D341Med (cell line): Measurements from ENCODE around the gene CFAP73.

Experiments
- DNase-seq: peaks from one replicate; pipeline ENCODE4 v3.0.0; 2012; ENCODE audit warnings: low spot score

Gene CFAP73

DNA sequence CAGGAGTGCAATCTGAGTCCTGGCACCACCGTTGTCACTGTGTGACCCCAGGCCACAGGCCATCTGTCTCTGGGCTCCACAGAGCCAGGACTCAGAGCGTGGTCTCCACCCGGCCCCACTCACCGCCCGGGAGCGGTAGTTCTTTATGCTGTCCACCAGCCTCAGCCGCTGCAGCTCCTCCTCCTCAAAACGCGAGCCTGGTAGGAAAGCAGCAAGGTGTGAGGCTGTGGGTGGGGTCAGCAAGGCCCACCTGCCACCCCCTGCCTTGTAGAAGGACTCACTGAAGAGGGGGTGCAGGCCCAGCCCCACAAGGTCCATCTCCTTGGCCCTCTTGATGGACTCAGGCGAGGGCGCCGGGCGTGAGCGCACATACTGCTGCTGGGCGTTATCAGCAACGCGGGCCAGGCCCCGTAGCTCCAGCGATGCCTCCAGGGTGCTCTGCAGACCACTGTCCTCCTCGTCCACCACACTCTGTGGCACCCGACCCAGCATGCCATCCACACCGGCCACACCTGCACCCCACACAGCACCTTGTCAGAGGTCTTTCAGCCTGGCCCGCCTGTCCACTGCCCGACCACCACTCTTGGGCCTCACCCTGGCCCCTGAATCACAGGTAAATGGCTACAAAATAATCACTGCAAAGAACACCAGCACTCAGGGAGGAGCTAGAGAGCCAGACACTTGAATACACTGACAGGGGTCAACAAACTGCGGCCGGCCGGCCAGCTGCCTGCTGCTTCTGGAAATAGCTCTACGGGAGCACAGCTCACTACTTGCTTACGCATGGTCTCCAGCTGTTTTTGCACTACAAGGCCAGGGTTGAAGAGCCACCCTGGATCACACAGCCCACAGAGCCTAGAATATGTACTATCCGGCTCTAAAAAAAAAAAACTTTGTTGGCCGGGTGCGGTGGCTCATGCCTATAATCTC, 16.3 kb downstream of the CFAP73 start:
- no peak for DNase-seq

DNA sequence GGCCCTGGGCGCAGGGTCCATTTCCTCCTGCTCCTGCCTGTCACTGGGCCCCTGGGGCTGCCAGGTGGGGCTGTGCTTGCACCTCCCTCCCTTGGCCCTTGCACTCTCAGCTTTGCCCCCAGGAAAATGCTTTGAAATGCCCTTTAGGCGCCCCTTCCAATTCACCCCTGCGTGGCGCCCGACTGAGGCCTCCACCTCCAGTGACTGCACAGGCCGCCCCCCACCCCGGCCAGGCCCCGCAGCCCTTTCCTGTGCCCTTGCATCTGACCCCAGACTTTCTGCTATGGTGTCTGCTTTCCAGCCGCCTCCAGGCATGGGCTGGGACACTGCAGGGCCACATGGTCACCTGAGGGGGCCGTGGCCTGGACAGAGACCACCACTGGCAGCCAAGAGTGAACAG, 18.3 kb downstream of the CFAP73 start:
- no peak for DNase-seq

DNA sequence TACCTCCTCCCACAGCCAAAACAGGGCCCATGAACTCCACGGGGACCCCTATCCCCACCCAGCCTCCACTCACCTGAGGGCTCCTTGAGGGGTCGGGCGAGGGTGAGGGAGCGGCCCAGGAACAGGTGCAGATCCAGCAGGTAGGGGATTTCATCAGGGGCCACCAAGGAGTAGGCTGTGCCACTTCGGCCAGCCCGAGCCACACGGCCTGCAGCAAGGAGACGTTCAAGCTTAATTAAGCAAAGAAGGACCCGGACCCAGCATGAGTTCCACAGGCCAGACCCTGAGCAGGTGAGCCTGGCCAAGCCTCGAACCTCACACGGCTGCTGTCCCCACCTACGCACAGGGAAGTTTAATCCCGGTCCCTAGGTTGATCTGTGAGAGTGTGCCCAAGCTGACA, 20.2 kb downstream of the CFAP73 start:
- no peak for DNase-seq

DNA sequence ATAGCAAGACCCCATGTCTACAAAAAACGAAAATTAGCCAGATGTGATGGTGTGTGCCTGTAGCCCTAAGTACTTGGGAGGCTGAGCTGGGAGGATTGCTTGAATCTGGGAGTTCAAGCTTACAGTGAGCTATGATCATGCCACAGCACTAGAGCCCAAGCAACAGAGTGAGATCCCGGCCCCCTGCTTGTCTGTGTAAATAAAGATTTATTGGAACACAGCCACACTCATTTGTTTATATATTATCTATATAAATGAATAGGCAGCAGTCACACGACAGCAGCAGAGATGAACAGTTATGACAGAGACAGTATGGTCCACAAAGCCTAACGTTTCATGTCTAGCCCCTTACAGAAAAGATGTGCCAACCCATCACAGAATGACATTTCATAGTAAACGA, 20.9 kb downstream of the CFAP73 start:
- DNase-seq, result no peak

DNA sequence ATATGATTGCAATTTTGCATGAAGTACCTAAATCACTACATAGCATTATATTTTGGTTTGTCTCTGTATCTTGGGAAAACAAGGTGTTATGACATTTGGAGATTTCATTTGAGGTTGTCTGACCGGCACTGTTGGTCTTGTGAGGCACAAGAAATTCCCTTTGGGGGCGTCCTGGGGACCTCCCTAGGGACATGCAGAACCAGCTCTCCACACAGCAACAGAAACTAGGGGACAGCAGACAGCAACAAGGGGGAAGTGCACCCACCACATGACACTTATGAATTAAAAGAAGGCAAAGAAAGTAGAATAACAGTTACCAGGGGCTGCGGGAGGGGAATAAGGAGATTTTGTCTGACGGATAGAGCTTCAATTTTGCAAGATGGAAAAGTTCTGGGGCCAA, 21.4 kb downstream of the CFAP73 start:
- DNase-seq, result no peak

DNA sequence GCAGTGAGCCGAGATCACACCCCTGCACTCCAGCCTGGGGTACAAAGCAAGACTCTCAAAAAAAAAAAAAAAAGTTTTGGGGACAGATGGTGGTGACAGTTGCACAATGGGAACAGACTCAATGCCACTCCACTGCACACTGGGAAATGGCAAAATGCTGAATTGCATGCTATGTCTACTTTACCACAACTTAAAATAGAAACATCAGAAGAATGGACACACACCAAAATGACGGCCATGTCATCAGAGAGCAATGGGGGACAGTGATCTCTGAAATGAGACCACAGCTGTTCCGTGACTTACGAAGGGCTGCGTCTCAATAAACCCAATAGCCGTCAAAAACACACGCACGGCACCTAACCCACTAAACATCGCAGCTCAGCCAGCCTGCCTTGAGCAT, 22.0 kb downstream of the CFAP73 start:
- no peak for DNase-seq

DNA sequence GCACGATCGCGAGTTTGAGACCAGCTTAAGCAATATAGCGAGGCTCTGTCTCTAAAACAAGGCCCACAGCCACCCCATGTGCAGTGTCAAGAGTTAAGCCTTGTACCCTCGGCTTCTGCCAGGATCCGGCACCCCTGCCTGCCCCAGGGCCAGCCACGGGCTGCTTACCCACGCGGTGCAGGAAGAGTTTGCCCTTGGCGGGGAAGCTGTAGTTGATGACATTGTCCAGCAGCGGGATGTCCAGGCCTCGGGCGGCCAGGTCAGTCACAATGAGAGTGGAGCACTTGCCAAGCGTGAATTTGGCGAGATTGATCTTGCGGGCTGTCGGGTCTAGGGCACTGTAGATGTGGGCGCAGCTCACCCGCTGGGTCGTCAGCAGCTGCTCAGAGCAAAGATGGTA, 22.7 kb downstream of the CFAP73 start:
- DNase-seq, result no peak

DNA sequence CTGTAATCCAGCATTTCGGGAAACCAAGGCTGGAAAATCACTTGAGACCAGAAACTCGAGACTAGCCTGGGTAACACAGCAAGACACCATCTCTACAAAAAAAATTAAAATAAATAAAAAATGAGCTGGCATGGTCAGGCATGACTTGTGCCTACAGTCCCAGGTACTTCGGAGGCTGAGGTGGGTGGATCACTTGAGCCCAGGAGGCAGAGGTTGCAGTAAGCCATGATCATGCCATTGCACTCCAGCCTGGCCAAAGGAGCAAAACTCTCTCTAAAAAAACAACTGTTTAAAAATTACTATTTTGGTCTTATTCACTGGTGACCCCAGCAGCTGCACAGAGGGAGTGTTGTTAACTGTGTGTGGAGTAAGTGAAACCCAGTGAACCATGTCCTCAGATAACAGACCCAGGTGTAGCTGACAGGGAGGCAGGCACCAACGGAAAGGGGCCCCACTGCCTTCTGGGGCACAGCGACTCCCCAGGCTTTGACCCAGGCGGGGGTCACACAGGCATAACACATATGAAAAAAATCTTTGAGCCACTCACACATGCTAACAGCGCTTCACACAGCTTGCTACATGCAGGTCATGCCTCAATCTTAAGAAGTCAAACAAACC, 23.7 kb downstream of the CFAP73 start:
- DNase-seq, result no peak

DNA sequence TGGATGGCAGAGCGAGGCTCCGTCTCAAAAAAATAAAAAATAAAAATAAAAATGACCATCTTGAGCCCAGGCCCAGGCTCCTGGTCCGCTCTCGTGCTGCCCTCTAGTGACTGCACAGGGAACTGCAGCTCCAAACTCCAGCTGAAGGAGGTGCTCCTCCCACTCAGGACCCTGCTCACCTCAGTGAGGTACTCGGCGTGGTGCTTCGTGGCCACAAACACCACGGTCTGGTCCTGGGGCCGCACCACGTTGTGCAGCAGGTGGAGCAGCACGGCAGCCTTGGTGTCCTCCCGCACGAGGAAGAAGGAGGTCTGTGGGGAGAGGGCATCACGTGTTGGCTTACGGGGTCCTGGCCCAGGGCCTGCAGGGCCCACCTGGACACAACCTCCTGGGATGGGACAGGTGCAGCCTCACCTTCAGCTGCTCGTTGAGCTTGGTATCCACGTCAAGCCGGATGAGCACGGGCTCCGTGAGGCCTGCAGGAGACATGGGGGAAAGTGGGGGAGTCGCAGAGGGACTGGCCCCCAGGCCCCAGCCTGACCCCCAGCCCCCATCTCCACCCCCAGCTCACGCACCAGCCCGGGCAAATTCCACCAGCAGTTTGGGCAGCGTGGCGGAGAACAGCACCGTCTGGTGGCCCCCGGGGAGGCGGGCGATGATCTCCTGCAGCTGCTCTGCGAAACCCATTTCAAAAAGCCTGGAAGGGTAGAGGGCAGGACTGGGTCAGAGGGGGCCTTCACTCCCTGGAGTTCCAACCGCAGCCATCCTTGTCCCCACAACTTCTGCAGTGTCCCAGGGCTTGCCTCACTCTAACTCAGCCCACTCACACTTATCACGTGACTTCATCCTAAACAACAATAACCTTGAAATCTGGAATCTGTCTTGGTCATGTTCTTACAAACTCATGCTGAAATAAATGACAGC, 25.2 kb downstream of the CFAP73 start:
- peak; percentile 87 for DNase-seq

DNA sequence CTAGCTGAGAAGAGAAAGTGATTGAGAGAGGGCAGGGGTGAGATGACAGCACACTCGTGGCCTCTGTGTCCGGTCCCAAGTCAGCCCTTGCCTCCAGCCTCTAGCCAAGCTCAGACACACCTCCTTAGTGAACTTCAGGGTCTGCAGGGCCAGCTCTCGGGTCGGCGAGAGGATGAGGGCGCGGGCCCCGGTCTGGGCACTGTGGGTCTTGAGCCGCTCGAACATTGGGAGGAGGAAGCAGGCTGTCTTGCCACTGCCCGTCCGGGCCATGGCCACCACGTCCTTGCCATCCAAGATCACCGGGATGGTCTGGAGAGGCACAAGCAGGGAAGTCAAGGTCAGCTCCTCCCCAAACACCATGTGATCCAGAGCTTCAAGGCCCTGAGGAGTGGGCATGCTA, 29.5 kb downstream of the CFAP73 start:
- DNase-seq, result no peak

DNA sequence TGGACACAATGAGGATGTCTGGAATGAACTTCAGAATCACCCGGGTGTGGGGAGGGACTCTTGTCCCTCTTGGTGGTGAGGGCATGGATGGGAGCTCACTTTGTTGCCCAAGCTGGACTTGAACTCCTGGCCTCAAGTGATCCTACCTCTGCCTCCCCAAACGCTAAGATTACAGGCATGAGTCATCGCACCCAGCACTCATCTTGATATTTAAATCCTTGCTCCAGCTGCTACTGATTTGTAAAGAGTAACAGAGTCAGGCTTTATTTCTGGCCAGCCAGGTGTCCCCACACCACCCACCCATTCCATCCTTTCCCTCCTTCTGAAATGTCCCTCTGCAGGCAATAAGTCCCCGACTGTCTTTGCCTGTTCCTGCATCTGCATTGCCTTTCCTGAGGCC, 30.8 kb downstream of the CFAP73 start:
- no peak for DNase-seq

DNA sequence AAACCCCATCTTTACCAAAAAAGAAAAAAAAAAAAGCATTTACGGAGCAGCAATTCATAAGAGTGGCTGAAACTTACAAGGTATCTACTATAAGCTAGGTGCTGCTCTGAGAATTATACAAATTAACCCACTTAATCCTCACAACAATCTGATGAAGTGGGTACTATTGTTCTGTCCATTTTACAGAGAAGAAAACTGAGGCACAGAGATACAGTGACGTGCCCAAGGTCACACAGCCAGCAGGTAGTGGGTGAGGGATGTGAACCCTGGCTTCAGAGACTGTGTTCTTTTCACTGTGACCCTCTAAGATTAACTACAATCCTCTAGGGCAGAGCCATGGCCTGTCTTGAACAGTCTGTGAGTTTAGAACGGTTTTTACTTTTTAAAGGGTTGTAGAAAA, 32.5 kb downstream of the CFAP73 start:
- no peak for DNase-seq

DNA sequence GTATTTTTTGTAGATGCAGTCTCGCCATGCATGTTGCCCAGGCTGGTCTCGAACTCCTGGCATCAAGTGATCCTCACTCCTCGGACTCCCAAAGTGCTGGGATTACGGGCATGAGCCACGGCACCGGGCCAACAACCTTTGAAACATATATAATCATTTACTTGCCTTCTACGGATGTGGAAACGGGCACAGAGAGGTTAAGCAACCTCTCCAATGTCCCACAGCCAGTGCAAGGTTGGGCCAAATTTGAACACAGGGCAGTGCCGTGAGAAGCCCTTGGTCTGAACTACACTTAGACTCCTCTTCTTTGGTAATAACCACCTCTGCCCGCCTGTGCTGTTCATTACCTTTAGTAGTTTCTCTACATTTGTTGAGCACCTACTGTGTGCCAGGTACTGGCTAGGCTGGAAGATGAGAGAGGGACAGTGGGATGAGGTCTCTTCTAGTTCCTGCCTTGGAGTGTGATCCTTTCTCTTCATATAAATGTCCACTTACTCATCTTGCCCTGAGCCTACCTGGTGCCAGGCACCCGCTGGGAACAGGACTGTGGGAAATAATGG, 33.6 kb downstream of the CFAP73 start:
- DNase-seq, result no peak

DNA sequence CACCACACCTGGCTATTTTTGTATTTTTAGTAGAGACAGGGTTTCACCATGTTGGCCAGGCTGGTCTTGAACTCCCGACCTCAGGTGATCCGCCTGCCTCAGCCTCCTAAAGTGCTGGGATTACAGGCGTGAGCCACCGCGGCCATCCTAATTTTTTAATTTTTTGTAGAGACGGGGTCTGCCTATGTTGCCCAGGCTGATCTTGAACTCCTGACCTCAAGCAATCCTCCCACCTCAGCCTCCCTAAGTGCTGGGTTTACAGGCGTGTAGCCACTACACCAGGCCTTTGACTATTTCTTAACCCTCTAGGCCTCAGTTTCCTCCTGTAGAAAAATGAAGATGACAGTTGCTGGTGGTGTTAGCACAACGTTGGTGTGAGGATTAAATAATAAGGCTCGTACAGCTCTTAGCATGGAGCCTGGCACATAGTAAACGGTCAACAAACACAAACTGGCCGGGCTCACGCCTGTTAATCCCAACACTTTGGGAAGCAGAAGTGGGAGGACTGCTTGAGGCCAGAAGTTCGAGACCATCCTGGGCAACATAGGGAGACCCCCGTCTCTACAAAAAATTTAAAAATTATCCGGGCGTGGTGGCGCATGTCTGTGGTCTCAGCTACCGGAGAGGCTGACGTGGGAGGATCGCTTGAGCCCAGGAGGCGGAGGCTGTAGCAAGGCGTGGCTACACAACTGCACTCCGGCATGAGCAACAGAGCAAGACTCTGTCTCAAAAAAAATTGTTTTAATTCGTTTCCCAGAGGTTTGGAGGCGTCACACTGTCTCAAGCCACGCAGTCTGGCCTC, 34.8 kb downstream of the CFAP73 start:
- DNase-seq, result no peak

DNA sequence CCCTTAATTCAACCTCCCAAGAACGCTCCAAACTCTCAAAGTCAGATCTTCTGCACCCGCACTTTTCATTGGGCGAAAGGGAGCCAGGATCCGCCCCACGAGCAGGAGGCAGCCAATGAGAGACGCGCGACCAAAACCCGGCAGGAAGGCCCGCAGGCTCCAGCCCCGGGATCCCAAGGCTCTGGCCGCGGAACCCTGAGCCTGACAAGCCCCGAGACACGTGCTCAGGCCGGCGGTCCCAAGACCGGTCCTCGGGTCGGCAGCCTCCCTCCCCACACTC, 35.3 kb downstream of the CFAP73 start:
- peak; percentile 95 for DNase-seq

DNA sequence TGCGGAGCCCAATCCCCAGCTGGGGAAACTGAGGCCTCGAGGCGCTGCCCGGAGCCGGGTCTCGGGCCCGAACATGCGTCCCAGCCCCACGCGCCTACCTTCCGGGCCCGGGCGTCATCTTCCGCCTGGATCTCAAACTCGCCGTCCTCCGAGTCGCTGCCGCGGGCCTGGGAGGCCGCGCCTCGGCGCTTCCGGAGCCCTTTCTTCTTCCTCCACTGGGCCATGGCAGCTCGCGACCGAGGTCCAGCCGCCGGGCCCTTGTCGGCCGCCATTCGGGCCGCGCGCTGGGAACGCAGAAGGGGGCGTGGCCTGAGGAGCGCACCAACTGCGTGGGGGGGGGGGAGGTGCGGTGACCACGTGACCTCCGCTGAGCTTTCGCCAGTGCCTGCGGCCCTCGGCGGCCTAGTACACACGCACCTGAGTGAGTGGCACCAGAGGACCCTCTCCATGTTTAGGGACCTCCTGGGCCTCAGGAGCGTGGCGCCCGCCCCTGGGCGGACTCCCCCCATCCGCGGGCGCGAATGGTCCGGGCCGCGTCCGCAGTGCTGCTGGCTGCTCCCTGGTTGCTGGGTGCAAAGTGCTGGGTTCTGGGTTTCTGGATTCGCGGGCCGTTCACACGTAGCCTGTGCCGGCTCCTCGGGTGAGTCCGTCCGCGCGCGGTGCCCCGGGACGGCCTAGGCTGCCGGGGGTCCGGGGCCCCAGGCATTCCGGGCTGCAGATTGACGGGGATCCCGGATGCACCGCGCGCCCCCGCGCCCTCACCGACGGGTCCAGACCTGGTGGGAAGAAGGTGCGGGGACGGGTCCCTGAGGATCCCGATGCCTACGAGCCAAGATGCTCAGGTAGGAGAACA, 35.9 kb downstream of the CFAP73 start, which contains the start of the genes DDX54 and RITA1:
DDX54 (minus strand) TSS at position 299 of the 853 bp plus-strand sequence; CDS start at position 272, 27 bp downstream.
RITA1 (plus strand) TSS at position 542 of the 853 bp plus-strand sequence. CDS start 1,026 bp downstream, outside the sequence.
- peak; percentile 91 for DNase-seq

DNA sequence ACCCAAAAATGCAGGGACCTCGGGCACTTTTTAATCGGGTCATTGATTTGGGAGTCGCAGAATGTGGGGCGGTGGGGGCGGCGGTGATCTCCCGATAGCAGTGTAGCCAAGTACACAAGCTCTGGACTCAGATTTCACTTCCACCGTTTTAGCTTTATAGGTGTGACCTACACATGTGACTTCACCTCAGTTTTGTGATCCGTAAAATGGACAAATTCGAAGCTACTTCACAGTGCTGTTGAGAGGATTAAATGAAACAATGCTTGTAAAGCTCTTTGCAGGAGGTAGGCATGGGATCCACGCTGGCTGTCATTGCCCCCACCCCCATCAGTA, 36.5 kb downstream of the CFAP73 start:
- DNase-seq, result peak; percentile 19

DNA sequence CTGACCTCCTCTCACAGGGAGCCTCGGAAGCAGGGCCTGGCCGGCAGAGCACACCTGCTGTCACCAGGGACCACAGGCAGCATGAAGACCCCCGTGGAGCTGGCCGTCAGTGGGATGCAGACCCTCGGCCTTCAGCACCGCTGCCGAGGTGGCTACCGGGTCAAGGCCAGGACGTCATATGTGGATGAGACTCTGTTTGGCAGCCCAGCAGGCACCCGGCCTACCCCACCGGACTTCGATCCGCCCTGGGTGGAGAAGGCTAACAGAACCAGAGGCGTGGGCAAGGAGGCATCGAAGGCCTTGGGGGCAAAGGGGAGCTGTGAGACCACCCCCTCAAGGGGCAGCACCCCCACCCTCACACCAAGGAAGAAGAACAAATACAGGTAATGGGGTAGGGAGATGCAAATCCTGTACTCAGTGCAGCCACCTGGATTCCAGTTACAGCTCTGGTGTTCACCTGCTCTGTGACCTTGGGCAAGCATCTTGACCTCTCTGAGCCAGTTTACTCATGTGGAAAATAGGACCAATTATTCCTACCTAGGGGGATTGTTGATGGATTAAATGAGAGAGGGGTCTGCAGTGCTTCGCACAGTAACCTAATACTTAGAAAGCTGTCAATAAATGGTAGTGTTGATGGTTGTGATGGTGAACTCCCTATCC, 37.3 kb downstream of the CFAP73 start:
- peak; percentile 12 for DNase-seq

DNA sequence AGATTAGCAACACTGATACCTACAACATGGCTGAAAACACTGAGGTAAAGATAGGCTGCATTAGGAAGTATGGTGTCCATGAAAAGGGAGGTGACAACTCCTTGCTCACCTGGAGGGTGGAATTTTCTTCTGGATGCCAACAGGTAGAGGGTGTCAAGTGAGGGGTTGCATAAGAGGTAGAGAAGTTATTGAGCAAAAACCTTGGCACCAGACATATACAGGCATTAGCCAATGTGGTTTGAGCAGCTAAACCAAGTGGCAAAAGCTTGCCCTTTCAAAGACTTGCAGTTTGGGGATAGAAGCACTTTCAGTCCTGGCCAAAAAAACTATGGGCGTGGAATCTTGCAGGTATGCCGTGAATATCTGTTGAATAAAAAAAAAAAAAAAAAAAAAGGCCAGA, 39.8 kb downstream of the CFAP73 start:
- DNase-seq, result no peak

DNA sequence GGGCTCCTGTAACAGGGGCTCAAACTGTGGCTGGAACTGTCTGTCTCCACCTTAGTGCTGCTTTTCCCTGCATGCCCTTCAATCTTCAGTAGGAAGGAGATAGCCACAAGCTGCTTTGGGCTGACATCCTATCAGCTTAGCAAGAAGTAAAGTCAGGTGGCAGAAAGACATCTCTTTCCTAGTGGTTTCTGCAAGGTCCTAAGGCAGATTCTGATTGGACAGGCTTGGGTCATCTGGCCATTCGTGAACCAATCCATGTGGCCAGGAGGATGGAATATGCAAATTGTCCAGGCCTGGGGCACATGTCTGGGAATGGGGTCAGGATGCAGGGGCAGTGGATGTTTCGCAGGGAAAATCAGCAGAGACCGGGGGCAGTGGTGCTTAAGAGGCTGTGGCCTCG, 41.2 kb downstream of the CFAP73 start:
- peak; percentile 55 for DNase-seq
